Activated CD4-positive, CD25-positive, alpha-beta regulatory T cell treated with anti-CD3 and anti-CD28 coated beads, Interleukin-2, amount 50 U/mL, for 24 hours (primary cell): ENCODE results near the gene ABCA1.
A peak's percentile ranks its signal among the peaks of the same experiment; 100 is the strongest.

Experiments used
- ATAC-seq, 2 donors: fragments of 150-1000 bp; cut with Tn5 transposase; one replicate each; pipeline ENCODE4 v1.10.0; 2021; ENCODE audit warnings: mild to moderate bottlenecking in 1 of 2, moderate library complexity in 1 of 2

The ABCA1 gene

DNA sequence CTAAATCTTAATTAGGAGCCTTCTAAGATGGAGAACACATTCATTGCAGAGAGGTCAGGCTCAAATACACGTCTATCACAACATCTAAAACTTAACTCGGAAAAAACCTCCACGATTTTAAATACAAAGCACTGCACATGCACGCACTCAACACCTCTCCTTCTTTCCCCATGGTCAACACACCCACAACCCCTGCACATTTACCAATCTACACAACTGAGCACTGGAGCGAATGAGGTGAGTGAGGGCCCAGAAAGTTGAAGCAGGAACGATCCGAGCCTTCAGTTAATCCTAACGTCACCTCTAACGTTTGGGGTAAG lies 180.8 kb downstream of the ABCA1 start:
- ATAC-seq, result peak; percentile 8 to 10

DNA sequence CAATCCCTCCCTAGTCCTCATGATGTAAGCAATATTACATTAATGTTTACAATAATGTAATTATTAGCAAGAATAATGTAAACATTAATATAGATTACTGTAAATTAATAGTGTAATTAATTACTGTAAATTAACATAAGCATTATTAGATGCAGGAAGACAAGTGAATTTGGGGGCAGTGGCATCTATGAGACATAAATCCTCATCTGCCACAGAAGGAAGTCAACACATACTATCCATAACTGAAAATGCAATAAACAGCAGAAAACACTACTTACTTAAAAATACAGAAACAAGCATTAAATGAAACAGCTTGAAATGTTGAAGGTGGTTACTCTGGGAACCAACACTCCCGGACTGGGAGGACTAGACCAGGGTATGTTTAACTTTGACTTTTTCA lies 181.2 kb downstream of the ABCA1 start:
- ATAC-seq, result no peak

DNA sequence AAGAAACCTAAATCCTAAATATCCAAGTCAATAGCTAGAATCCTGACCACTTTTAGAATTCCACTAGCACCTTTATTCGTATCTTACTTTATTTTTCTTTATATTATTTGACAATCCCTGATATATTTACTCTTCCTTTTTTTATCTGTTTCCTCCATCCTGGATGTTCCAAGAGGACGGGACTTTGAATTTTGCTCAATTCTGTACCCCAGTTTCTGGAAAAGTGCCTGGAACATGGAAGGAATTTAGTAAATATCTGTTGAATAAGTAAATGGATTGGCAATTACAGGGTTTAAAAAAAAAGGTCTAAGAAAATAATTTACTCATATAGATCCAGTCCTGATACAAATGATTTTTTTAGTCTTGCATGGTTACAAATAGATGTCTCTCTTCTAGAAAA lies 181.7 kb downstream of the ABCA1 start:
- ATAC-seq, result no peak

DNA sequence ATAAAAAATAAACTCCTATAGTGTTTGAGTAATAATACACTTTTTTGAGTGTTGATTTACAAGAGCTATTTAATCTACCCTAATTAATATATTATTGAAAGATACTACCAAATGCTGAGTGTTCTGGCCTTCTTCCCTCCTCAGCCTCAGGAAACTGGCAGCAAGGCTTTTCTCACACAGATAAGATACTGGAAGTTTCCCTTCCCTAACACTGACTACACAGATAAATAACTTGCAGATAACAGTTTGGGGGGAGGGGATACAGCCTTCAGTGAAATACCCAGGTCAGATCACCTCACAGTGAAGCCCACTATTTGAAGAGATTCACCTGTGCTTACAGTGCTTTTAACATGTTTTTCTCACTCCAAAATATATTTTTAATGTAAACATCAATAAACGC lies 182.1 kb downstream of the ABCA1 start:
- no peak for ATAC-seq

DNA sequence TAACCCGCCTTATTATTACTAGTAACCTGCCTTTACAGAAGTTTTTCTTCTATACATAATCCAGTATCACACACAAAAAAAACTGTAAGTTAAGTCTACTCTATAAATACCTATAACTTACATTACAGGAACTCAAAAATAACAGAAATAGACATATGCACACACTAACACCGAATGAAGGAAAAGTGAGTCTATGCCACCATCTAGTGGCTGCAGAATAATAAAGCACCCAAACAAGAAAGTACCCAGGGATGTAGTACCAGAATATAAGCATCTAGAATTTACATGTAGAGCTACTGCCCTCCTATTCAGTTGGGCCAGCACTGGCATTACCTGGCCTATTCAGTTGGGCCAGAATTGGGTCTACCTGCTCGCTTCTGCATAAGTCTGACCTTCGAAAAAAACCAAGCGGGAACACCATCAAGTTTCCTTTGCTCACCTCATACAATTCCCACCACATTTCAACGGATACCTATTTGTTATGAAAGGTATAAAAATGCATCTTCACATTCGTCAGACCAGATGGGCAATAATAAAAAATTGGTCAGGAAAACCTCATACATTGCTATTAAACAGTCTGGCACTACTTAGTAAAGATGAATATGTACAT lies 184.5 kb downstream of the ABCA1 start:
- peak; percentile 8 to 19 for ATAC-seq

DNA sequence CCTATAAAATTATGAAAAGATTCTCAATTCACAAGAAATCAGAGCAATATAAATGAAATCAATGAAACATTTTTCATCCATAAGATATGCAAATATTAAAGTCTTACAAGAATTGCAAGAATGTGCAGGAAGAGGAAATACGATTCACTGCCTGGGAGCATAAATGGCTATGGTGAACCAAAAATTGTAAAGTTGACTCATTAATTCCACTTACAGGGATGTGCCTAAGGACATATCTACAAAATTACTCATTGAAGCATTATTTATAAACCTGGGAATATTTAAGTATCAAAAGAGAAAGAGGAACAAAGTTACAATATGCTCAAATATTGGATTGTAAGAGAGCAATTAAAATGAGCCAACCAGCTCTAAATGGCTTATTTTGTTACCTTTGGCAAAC lies 187.3 kb downstream of the ABCA1 start:
- no peak for ATAC-seq

DNA sequence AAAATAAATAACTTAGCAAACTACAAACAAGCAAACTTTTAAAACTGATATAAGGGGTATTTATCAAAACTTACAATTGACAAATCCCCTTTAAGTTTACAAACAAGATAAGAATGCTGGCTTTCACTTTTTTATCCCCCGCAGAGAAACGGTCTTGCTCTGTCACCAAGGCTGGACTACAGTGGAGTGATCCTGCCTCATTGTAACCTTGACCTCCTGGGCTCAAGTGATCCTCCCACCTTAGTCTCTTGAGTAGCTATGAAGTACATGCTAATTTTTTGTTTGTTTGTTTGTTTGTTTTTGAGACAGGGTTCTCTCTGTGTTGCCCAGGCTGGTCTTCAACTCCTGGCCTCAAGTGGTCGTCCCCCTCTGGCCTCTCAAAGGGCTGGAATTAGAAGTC lies 189.5 kb downstream of the ABCA1 start:
- ATAC-seq, result no peak
